GM18909 (cell line): Measurements from ENCODE around the gene MEG3.
"Not testable (repeated sequence)": the region's sequence is repeated elsewhere in the genome, so short reads cannot be mapped to it uniquely, and the experiment has no call there.

ENCODE experiments used
- ATAC-seq: cut with Tn5 transposase; IDR thresholded peaks from one replicate; pipeline ENCODE4 v1.9.1; 2021; ENCODE audit warnings: mild to moderate bottlenecking; ENCODE audit not compliant: unreplicated experiment, poor library complexity

Gene MEG3

GRCh38 chr14:100810861-100811461, 15.0 kb upstream of the MEG3 start:
- no peak for ATAC-seq

- no peak for ATAC-seq
These were observed 12.6 kb upstream of the MEG3 start for GRCh38 chr14:100813291-100813690.

DNA sequence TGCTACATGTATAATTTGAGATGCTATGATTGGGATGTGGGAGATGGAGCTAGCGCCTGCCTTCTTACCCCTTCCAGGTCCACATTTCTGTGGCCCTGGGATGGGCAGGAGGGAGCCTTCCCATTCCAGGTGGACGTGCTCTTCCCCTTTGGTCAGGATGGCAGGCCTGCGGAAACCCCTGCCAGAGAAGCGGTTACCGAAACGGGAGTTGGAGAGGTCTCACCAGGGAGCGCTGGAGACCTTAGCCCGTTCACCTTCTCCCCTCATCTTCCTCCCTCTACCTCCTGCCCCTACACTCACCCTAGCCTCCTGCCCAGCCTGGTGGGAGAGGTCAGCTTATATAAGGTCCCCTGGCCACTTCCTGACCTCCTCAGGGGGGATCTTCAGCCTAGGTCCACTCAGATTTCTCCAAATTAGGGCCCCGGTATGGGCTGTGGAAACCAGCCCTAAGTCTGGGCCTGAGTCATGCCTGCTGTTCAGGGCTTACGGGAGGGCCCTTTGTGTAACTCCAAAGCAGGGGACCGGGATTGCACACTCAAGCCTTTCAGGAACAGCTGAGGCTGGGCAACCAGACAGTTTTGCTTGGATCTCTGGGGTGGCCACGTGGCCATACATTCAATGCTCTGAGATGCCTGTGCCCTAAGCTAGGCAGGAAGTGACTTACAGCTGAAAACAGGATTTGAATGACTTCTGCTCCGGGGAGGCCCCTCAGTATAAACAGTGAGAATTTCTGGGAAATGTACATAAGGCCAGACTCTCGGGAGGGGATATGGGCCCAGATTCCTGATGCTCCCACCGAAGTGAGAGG, 10.2 kb upstream of the MEG3 start:
- no peak for ATAC-seq

GRCh38 chr14:100816286-100816949, 9.5 kb upstream of the MEG3 start:
- no peak for ATAC-seq

DNA sequence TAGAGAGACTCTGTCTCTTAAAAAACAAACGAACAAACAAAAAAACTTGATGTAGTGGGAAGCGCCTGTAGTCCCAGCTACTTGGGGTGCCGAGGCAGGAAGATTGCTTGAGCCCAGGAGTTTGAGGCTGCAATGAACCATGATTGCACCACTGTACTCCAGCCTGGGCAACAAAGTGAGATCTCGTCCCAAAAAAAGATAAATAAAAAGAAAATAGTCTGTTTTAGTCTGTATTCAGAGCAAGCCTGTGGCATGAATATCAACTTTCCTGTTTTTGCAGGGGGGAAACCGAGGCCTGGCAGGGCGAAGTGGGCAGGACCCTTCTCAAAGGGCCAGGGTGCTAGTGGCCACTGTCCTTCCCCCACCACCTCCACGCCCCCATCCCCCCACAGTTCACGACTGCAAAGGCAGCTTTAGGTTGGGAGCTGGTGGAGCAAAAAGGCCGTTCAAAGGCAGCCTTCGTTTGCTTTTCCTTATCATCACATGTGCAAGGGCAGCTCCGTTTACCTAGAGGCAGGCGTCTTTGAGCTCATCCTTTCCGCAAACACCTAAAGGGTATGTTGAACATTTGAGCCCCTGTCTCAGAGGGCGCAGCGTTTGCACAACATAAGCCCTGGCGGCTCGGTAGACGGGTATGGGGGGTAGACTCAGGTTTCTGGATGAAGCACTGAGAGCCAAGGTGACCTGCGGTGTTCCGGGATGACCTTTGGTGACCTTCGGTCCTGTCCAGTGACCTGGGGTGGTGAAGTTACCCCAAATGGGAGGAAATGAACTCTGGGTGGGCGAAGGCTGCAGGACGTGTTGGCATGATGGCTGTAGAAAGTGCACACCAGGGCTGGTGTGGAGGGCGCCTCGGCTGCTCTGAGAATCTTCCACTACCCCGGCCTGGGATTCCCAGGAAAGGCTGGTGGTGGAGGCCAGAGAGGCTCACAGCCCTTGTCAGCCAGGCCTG, 8.7 kb upstream of the MEG3 start:
- ATAC-seq = no peak

- ATAC-seq = no peak
These were observed 7.7 kb upstream of the MEG3 start for GRCh38 chr14:100818221-100818699.

DNA sequence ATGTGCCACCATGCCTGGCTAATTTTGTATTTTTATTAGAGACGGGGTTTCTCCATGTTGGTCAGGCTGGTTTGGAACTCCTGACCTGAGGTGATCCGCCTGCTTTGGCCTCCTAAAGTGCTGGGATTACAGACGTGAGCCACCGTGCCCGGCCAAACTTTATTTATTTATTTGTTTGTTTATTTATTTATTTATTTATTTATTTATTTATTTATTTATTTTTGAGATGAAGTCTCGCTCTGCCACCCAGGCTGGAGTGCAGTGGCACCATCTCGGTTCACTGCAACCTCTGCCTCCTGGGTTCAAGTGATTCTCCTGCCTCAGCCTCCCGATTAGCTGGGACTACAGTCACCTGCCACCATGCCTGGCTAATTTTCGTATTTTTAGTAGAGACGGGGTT, 7.0 kb upstream of the MEG3 start:
- ATAC-seq = not testable (repeated sequence)

DNA sequence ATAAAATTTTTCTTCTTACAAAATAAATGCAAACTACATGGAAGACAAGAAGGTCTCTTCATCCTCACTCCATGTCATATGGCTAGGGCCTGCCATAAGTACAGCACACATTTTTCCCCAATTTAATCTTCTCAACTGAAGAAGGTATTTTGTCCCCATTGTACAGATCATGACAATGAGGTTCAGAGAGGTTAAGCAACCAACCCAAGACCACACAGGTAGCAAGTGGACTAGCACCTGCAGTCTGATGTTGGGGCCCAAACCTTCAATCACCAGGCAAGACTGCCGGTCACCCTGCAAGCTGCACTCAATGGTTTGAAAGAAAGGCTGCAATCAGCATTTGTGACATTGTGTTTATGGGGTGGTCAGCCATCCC, 6.5 kb upstream of the MEG3 start:
- no peak for ATAC-seq

DNA sequence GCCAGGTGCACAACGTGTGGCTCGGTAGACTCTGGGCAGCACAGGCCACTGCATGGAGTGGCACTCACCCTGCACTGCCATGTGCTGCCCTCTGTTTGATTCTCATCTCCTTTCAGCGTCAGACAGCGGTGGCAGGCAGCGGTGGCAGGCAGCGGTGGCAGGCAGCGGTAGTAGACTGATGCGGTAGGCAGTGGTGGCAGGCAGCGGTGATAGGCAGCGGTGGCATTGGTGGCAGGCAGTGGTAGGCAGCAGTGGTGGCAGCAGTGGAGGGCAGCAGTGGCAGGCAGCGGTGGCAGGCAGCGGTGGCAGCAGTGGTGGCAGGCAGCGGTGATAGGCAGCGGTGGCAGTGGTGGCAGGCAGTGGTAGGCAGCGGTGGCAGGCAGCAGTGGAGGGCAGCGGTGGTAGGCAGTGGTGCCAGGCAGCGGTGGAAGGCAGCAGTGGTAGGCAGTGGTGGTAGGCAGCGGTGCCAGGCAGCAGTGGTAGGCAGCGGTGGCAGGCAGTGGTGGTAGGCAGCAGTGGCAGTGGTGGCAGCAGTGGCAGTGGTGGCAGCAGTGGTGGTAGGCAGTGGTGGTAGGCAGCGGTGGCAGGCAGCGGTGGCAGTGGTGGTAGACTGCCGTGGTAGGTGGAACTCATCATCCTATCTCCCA, 6.0 kb upstream of the MEG3 start:
- ATAC-seq = no peak

DNA sequence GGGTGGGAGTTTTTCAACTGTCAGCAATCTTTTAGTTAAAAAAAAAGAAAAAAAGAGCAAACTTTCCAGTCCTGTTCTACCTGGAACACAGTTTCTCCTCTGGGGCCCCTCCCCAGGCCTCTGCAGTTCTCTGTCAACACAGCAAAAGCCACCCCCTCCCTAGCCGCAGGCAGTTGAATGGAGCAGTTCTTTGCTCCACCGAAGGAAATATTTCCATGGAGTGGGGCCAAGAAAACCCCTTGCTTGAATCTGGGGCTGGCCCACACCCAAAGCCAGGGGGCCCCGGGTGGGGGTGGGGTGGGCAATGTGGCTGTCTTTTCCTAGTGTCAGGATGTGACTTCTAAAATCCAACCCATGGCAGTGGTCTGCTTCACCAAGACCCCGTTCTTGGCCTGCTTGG, 5.0 kb upstream of the MEG3 start:
- no peak for ATAC-seq

- no peak for ATAC-seq
These were observed 3.9 kb upstream of the MEG3 start for GRCh38 chr14:100822013-100822412.

- ATAC-seq = no peak
These were observed 3.2 kb upstream of the MEG3 start for GRCh38 chr14:100822532-100823296.

DNA sequence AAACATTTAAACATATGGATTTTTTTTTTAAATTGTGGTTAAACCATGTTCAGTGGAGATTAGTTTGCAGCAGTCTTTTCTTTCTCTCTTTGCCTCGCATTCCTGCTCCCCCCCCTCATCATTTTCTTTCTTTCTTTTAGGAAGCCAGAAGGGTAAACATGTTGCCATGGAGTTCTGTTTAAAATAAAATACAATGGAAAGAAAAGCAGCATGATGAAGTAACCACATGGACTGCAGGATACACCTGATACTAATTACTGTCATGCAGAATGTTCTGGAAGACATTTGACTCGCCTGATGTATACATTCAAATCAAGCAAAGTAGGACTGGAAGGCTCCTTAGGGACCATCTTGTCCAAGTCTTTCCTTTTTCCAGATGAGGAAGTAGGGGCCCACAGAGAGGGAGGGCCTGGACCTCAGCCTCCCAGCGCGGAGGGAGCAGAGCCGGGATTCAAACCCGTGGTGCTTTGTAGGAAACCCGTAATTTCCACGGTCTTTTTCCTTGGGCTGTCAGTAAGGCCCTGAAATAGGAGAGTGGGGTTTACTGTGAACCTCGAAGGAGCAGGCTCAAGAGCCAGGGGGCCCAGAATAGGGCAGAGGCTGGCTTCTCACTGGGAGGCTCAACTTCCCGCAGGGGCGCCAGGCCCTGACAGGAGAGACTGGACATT, 2.4 kb upstream of the MEG3 start:
- no peak for ATAC-seq

GRCh38 chr14:100824091-100824551, 1.8 kb upstream of the MEG3 start:
- no peak for ATAC-seq

DNA sequence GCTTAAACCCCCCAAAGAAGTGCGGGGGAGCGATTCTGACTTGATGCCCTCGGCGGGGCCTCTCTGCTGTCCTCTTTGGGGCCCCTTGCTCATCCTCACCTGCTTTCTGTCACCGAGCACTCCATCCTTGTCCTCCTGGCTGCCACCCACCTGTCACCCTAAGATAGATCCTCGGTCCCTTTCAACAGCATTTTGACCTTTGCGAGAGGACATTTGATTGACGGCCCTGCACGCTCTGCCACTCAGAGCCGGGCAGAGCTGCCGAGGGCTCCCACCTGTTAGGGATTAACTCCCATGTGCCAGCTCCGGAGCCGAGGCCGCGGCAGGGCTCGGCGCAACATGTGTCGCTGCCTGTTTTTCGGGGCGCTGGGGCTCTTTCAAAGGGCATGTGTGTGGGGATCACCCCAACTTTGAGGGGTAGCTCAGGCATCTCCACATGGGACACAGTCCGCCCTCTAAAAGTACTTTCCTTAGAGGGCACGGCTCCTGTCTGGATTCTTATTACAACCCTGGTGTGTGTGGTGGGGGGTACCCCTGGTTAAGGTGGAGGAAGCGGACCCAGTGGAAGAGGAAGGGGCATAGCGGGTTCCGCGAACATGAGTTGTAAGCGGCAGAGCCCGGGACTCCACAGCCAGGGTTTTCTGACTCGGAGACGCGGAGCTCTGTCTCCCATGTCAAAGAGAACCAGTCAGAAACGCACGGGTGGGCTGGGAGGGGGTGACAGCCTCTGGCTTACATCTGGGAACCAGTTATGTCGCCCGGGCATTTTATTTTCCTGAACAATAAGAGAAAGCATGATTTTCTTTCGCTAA, 811 bp upstream of the MEG3 start:
- no peak for ATAC-seq

DNA sequence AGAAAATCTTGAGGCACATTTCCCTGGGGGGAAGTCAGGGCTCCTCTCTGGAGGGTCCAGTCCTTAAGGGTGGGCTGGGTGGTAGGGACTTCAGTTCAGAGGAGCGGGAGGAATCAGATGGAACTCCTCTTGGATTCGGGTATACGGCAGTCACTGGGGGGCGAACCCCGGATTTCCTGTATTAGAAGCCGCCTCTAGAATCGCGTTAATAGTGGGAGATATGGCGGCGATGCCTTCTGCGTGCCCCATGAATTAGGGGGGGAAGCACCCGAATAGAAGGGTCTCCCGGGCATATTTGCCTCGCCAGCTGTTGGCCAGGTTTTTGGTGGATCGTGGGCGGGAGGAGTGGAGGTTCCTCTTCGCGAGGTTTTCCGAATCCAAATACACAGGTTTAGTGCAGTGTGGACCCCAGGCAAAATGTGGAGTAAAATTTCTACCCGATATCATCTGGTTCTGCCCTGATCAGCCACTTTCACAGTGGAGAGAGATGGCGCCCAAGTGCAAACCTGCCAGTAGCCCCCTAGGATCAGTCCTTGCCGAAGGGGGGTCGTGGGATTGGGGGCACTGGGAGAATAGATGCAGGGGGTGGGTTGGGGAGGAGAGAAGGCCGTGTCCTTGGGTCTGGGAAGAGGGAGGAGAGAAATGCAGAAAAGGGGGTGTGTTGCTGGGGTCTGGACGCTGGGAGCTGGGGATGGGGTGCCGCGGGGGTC, 628 bp downstream of the MEG3 start:
- ATAC-seq = no peak
